GM21619 (cell line): ENCODE data around the gene TTYH2.

ENCODE experiments used
- ATAC-seq: cut with Tn5 transposase; IDR thresholded peaks from one replicate; pipeline ENCODE4 v1.9.1; 2021; ENCODE audit not compliant: unreplicated experiment

The TTYH2 gene

DNA sequence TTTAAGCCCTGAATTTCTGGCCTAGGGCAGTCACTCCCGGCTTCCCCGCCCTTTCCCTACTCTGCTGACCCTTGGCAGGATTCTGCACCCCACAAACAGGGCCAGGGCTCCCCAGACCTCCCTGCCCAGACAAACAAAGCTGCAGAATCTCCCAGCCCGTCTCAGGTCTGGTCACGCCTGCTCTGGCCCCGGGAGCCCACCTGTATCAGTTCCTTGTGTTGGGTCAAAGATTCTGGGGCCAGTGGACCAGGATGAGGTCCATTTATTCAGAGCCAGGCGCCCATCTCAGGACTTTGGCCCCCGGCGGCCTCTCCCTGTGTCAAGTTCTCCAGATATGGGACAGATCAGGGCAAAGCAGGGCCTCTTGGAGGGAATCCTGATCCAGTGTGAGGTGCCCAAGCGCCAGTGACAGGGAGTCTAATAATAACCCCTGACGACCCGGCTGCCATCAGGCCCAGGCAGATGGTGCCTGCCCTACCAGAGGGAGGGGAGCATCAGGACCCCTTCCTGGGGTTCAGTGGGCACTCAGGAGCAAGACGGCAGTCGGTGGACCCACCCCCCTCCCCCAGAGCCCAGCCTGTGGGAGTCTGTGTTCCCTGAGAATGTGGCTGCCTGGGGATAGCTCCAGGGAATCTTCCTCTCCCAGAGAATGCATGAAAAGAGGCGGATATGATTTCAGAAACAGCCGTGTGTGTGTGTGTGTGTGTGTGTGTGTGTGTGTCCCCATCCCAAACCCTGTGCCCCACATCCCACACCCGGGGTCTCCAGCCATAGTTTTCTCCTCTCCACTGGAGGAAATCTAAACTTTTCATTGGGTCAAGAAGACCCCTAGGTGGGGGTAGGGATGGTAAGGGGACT is 1.3 kb downstream of the TTYH2 start:
- no peak for ATAC-seq

DNA sequence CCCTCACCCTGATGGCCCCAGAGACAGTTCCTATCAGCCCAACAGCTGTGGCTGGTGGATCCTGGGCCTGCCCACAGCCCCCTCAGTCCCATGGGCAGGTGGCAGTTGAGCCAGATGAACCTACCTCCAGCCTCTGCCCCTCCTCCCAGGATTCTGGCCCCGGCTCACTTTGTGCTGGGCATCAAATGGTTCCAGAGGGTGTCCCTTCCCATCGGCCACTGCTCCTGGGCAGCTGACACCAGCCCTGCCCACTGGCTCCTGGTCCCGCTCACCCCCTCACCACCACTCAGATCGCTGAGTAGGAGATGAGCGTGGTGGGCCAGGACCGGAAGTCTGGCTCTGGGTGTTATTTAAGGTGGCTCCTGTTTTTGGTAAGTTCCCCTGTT is 2.0 kb downstream of the TTYH2 start:
- ATAC-seq = no peak

DNA sequence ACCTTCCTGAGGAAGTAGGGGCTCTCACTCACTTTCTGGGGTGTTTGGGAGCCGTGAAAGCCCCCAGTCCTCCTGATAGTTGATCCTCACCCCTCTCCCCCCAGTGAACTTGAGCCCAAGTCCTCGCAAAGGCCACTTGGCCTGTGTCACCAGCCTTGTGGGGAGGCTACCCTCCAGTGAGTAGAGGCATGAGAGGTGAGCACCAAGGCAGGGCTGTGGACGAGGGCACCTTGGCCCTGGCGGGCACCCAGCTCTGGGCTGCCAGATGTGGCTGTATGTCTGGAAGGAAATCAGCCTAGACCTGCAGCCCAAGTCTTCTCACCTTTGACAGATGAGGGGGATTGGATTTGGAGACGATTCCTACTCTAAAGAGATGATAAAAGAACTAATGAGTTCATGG is 3.1 kb downstream of the TTYH2 start:
- ATAC-seq = no peak

DNA sequence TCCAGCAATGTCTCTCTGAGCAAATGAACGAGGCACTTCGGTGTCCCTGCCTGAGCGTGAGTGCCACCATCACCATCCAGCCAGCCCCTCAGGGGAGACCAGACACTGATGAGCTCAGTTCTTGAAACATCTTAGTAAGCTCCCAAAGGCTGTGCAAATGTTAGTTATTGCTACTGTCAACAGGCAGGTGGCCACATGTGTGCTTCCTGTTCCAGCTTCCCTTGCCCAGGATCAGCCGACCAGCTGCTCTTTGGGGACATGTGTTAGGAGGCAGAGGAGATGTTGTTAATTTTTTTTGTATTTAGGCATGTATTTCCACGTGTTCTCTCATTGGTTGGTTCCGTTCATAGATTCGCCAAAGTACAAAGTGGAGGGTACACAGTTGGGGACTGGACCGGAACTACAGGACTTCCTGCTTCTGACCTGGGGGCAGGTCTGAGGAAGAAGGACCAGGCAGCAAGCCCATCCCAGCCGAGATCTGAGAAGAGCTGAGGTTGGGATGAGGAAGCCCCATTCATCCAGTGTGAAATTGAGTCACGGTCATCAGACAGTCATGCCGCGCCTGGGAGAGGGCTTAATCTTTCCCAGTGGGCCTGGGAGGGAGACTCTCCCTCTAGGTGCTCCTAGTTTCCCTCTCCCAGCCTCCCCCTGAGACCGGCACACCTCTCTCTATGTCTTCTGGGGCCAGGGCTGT is 3.8 kb downstream of the TTYH2 start:
- no peak for ATAC-seq

DNA sequence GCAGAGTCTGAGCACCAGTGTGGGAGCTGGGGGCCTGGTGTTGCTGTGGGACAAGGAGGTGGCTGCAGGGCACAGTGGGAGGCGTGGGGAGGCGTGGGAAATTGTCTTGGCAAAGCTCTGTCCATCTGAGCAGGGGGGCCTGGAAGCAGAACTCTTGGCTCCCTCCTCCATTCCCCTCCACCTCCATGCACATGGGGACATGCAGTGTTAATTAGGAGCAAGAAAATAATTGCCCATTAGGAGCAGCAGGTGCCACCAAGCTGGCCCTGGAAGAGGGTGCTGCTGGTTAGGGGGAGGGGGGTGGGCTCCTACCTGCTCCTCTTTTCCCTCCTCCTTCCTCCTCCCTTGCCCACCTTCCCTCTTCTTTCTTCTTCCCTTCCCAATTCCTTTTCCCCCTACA is 4.5 kb downstream of the TTYH2 start:
- no peak for ATAC-seq

DNA sequence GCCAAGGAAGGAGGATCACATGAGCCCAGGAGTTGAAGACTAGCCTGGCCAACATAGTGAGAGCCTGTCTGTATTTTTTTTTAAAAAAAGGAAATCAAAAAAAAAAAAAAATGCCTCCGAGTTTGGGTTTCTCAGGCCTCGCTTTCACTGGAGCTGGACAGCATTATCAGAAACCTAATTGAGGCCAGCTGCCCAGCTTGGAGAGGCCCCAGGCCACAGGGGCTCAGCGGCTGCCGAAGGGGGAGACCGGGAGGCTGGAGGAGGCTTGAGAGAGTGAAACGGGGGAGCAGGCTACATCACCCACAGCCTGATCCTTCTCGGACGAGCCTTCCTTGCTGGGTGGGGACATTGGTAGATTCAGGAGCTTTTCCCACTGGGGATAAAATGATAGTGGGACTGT is 5.1 kb downstream of the TTYH2 start:
- ATAC-seq = no peak

DNA sequence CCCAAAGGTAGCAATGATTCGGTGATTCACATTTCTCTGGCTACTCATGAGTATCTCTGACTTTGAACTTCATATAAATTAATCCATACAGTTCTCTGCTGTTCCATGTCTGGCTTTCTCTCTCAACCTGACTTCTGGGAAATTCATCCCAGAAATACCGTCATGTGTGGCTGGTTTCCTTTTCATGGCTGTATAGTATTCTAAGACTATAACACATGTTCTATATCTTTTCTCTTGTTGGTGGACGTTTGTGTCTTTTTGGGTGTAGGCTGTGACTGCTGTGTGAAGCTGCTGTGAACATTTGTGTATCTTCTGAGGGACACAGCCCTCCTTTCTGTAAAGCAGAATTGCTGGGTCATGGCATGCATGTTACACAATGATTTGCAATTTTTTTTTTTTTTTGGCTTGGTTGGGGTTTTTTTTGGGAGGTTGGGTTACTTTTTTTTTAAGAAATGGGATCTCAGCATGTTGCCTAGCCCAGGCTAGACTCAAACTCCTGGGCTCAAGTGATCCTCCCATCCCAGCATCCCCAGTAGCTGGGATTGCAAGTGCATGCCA is 6.3 kb downstream of the TTYH2 start:
- no peak for ATAC-seq

DNA sequence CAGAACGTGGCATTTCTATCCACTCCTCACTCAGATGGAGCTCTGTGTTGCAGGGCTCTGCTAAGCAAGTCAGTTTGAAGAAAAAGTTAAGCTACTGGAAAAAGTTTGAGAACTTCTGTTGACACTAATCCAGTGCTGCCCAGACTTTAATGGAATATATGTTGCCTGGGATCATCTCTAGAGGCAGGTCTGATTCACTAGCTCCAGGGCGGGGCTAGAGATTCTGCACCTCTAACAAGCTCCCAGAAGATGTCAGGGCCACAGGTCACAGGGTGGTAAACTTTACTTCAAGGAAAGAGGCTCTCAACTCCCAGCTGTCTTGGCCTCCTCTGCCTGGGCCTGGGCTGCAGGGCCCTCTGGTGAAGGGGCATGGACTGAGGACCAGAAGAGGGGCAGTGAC is 6.8 kb downstream of the TTYH2 start:
- ATAC-seq = no peak

DNA sequence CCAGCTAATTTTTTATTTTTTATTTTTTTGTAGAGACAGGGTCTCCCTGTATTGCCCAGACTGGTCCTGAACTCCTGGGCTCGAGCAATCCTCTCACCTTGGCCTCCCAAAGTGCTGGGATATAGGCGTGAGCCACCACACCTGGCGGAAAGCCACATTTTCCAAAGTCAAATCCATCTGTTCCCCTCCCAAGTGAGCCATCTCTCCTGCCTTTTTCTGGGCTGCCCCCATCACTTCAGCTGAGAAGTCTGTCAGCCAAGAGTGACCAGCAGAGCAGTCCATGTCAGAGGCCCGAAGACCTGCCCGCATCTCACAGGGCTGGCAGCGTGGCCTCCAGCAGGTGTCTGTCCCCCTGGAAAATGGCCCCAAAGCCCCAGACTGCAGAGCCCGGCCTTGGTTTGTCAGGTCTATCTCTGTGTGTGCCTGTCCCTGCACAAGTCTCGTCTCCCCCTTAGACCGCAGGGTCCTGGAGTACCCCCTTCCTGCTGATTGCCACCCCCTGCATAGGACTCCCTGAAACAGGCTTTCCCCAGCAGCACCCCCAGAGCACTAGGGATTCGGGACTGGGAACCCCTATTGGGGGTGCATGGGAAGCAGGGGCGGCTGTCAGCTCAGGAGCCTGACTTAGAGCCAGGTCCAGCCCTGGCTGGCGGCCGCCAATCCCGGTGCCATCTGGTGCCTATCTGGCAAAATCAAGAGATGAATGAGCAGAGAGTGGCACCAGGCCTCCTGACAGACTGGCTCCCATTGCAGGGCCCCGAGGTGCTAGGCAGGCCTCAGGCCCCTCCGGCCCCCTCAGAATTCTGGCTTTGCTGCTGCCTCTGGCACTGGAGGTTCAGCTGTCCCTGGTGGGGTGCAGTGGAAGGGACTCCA is 7.8 kb downstream of the TTYH2 start:
- no peak for ATAC-seq

DNA sequence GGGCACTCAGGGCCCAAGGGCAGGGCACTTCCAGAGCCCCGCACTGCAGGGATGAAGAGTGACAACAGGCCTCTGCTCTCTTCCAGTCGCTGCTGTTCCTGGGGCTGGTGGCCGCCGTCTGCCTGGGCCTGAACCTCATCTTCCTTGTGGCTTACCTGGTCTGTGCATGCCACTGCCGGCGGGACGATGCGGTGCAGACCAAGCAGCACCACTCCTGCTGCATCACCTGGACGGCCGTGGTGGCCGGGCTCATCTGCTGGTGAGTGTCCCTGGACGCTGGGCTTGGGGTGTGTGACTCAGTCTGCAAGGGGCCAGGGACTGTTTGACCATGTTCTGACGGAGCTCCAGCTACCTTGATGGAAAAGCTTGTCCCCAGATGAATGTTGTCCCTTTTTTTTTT is 9.0 kb downstream of the TTYH2 start:
- no peak for ATAC-seq

DNA sequence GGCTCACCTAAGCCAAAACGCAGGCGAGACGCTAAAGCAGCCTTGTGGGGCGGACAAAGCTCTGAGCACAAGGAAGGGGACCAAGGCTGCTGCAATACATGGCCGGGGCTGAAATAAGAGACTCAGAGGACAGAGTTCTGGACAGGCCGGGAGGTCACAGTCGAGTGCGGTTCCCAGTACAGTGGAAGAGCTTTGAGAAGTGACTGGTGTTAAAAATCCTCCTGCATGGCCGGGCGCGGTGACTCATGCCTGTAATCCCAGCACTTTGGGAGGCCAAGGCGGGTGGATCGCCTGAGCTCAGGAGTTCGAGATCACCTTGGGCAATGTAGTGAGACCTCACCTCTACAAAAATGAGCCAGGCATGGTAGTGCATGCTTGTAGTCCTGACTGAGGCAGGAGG is 10.5 kb downstream of the TTYH2 start:
- no peak for ATAC-seq

DNA sequence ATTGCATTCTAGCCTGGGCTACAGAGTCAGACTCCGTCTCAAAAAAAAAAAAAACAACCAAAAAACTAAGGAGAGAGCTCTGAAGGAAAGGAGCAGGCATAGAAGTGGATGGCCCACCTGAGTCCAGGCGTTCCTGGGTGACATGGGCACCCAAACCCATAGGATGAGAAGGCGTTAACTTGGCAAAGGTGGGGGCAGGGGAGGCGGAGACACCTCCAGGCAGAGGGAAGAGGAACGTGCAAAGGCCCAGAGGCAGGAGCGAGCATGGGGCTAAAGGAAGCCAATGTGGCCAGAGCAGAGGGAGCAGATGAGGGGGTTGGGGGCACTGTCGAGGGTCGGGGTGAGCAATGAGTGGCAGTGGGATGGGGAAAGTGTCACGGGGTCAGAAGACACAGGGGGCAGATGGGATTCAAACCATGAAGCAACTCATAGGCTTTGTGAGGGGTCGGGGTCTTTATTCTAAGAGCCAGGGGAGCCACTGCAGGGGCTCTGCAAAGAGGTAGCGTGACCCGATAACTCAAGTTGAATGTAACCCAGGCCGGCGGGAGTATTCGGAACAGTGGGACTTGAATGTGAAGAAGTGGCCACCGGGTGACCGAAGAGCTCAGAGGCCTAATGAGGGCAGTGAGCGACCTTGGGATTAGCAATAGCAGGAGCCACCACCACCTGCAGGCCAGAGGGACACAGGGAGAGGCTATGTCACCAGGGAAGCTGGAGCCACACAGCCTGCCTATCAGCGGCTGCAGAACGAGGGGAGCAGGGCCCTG is 11.8 kb downstream of the TTYH2 start:
- ATAC-seq = no peak

DNA sequence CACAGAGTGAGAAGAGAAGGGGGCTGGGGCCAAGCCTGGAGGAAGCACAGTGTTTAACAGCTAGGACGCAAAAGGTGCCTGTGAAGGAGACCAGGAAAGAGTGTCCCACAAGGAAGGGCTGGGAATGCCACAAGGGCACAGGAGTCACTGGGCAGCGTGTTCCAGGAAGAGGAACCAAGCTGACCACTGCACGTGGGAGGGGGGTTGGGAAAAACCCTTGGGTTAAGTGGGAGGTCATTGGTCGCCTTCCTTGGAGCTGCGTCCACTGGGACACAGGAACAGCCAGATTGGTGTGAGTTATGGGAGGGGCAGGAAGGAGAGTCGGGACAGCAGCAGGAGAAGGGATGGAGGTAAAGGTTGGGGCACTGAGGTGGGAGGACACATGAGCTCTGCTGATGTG is 12.9 kb downstream of the TTYH2 start:
- no peak for ATAC-seq

DNA sequence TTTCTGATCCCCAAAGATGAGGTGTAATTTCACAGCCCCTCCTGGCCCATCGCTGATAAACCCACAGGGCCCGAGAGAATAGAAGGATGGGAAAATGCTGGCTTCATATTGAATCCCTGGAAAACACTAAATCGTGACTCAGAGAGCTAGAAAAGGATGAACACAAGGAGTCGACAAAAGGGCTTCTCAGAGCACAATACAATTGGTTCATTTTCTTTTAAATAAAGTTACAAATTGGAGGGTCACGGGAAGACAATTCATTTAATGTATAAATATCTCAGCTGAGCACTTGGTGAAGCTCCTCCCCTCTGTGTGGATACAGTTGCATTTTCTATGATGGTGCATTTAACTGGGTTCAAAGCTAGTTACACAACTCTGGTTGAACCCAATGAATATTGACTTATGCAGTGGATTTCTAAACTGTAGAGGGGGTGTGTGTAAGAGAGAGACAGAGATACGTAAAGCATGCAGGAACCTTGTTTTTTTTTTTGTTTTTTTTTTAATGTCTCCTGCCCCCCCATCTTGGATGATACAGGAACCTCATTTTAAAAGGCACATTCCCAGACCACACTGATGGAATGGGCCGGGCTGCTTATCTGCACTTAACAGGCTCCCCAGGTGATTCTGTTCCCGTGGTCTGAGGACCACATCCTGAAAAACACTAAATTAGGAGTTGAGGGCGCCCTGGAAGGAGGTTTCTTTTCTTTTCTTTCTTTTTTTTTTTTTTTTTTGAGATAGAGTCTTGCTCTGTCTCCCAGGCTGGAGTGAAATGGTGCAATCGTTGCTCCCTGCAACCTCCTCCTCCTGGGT is 14.1 kb downstream of the TTYH2 start:
- ATAC-seq = no peak

DNA sequence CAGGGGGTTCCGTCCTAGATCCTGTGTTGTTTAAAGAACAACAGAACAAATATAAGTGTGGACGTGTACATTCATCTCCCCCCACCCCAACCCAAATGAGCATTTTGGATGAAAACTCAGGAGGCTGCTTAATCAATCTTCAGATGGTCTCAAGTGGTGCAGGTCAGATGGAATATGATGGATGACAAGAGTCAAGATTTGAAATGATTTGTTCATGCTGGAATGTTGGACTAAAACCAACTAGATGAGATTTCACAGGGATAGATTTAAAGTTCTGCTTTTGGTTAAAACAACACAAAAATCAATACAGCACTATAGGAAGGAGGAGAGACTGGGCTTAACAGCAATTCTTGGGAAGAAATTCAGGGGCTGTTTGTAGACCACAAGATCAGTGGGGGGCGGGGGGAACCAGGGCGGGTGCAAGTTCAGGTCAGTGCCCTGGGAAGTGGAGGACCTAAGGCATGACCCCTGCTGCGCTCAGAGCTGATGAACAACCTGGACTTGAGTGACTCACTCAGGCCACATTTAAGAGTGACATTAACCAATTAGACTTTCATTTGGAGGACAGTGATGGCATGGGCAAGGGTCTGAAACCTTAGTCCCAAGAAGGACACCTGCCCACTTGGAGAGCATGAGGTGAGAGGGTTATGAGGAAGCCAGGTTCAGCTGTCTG is 15.1 kb downstream of the TTYH2 start:
- ATAC-seq = no peak

DNA sequence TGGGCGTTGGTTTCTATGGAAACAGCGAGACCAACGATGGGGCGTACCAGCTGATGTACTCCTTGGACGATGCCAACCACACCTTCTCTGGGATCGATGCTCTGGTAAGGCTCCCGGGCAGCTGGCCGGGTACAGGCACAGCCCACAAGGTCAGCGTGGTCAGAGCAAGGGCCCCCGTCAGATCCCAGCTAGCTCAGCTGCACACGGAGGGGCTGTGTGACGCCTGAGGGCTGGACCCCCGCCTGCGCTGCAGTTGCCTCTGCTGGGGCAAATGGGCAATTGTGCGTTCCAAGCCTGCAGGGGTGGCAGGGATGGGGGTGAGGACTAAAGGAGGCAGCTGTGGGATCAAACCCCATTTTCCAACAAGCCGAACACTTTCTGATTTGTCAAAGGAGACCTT is 17.5 kb downstream of the TTYH2 start:
- ATAC-seq = no peak

DNA sequence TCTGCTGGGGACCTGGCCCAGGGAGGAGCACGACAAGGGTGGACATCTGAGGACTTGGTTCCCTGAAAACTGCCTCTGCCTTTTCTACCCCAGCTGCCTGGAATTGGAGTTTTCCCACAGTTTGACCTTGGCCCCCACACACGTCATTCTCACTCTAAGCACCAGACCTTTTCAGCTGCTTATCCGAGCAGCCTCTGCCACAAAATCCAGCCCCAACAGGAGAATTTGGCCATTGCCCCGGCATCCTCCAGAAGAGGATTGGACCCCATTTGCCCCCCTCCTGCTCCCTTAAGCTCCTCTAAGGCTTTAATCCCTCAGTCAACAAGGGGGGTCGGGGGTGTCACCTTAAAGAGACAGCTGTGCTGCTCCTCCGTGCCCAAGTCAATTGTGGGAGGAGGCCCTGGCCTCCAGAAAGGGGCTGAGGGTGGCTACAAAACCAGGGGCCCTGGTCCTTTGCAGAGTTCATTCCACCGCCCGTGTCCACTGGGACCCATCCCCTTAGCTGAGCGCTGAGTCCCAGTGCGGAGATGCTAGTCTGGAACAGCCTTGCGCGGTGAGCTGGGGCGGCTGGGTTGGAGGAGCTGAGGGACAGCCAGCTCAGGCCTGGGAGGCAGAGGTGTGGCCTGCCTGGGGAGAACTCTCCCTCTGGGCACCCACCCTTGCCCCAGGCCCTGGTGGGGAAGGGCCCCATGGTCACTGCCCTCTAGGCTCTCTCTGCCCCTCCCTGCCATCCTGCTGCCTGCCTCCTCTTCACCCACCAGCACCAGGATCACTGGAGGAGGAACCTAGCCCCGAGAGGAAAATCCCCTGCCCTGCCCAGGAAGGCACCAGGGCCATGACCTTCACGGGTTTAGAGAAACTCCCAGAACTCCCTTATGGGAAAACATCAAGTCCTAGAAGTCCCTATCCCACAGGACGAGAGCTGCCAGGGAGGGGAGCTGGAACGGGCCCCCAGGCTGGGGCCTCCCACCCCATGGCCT is 18.8 kb downstream of the TTYH2 start:
- ATAC-seq = no peak

DNA sequence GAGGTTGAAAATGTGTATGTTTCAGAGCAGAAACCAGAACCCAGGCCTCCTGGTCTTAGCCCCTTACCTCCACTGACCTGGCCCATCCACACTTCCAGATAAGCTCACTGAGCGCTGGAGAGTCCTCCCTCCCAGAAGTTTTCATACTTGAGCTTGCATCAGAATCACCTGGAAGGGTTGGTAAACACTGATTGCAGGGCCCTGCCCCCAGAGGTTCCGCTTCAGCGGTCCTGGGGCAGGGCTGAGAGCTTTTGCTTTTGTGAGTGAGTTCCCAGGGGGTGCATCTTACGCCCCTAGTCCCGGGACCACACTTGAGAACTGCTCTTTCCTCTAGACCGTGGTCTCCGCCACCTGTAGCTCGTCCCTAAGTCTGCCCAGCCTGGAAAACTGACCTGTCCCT is 20.6 kb downstream of the TTYH2 start:
- ATAC-seq = no peak
